Stimulated activated CD8-positive, alpha-beta memory T cell treated with anti-CD3 and anti-CD28 coated beads, Interleukin-12 subunit alpha, Interleukin-12 subunit beta, amount 100 ng/mL, for 24 hours (primary cell): Measurements from ENCODE around the gene TPRA1.

Source experiments
- DNase-seq: peaks from one replicate; pipeline ENCODE4 v3.0.0-alpha.2; 2020; ENCODE audit errors: extremely low read depth

TPRA1 gene

GRCh38 chr3:127590282-127590592 lies 296 bp downstream of the TPRA1 start:
- DNase-seq, result no peak

- no peak for DNase-seq
These were observed 792 bp downstream of the TPRA1 start for GRCh38 chr3:127589600-127590281.

GRCh38 chr3:127588806-127589577 lies 1.5 kb downstream of the TPRA1 start:
- DNase-seq, result no peak

DNA sequence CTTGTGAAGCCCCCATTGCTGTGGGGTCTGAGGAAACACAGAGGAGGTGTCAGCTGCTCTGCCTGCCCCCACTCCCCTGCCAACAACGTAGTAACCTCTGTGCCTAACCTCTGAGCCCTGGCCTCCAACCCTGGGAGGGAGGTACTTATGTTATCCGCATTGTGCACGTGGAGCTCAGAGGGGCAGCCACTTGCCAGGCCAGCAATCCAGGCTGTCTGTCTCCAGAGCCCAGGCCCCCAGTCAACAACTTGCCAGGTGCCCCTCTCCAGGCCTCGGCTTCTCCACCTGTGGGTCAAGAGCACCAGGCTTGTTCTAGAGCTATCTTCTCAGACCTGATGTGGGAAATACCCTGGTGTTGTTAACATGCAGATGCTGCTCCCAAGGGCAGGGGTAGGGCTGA lies 2.7 kb downstream of the TPRA1 start:
- no peak for DNase-seq

DNA sequence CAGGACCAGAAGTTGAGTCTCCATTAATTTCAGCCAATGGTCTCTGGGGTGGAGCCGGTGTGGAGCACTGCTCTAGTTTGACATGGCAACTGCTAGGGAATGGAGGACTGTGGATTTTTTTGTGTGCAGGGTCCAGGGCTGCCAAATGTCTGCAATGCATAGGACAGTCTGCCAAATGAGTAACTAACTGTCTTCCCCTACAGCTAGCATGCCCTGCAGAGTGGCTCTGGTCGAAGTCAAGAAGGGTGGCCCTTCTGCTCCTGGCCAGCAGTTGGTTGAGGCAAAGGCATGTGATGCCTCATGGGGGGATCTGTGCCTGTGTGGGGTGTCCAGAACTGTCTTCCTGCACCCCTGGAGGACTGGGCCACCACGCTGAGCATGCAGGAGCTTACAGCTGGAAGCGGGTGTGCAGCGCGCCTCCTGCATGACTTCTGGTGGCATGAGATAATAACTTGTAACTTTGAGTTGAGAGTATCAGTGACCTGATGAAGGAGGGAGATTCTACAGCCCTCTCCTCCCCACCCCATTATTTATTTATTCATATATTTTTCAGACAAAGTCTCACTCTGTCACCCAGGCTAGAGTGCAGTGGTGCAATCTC lies 4.6 kb downstream of the TPRA1 start:
- DNase-seq, result no peak

GRCh38 chr3:127585163-127585812 lies 5.2 kb downstream of the TPRA1 start:
- no peak for DNase-seq

- no peak for DNase-seq
These were observed 5.8 kb downstream of the TPRA1 start for GRCh38 chr3:127584734-127585133.

GRCh38 chr3:127580327-127581060 lies 10.0 kb downstream of the TPRA1 start:
- DNase-seq, result no peak

DNA sequence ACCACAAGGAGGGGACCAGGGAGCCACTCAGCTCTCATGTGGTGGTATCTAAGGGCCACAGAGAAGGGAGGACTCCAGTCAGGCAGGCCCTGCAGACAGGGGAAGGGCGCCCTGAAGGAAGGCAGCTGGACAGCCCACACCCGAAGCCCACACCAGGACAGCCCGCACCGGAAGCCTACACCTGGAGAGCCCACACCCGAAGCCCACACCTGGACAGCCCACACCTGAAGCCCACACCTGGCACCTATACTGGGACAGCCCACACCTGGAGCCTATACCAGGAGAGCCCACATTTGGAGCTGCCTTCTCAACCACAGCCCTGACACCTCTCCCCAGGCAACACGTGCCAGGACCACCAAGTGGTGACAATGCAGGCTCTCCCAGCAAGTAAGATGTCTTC lies 11.7 kb downstream of the TPRA1 start:
- no peak for DNase-seq

DNA sequence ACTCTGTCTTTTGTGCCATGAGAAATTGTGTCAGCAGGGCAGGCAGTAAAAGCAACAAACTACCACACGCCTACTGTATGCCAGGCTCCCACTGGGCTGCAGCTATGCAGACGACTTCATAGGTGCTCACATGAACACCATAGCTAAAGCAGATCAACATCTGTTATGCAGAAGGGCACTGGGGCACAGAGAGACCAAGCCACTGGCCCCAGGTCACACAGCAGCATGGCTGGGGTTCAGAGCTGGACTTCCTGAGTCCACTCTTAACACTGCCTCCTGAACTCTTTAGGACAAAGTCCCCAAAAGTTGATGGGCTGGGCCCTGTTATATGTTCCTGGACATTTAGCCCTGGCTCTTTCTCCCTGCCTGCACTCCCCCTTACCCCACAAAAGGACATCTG lies 12.4 kb downstream of the TPRA1 start:
- no peak for DNase-seq

GRCh38 chr3:127577448-127577847 lies 13.1 kb downstream of the TPRA1 start:
- DNase-seq, result no peak

DNA sequence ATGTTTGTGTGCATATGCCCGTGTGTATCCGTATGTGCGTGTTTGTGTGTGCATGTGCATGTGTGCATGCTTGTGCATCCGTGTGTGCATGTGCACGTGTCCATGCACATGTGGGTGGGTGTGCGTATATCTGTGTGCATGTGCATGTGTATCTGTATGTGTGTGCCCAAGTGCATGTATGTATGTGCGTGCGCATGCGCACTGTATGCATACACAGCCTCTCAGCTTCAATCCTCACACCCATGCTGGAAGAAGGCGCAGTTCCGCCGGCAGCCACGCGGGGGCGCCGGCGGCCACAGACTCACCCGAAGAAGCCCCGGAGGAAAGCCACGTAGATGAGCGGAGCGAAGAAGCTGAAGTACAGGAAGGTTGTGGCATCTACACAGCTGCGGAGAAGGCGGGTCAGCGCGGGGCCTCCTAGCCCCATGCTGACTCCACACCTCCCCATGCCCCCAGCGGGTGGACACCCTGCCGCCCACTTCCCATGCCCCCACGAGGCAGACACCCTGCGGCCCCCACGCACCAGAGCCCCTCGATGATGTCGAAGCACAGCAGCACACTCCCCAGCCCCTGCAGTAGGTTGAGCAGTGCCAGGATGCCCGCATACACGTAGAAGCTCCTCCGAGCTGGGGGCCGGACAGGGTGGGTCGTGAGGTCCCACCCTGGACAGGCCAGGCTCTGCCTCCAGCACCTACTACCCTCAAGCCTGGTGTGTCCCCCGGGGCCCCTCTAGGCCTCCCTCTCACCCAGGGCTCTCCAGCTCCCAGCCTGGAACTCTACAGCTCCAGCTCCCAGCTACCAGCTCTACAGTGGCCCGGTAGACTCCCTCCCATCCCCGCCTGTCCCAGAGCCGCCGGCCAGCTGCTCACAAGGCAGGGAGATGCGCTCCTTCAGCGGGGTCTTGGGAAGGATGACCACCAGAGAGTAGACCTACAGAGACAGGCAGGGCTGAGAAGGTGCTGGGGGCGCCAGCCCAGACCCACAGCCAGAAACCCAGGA lies 15.4 kb downstream of the TPRA1 start:
- peak; percentile 39 for DNase-seq

DNA sequence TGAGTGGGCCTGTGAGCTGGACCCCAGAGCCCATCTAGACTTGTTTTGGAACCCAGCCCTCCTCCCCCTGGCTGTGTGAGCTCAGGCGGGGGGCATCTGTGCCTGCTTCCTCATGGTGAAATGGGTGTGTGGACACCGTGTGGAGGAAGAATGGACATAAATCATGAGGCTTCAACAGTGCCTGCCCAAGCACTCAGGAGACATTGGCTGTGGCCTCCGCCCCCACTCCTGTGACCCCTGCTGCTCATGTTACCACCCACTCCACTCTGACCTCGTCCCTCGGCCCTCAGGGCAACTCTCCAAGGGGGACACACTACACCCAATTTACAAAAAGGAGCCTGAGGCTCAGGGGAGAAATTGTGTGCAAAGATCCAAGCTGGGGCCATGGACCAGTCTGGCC lies 16.6 kb downstream of the TPRA1 start:
- no peak for DNase-seq

DNA sequence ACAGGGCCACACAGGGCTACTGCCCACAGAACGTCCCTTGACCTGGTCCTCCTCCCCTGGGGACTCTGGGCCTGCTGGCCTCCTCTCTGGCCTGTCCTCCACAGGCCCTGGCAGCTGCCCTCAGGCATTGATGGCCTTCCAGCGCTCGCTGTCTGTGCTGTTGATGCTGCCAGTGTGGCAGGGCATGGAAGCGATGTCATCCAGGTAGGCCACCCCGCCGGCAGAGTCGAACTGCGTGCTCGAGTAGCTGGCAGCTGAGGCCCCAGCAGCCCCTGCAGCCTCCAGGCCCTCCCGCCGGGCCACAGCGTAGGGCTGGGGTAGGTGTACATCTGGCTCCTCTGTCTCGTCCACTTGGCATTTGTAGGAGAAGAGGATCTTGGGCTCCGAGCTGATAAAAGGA lies 17.1 kb downstream of the TPRA1 start:
- DNase-seq, result no peak

DNA sequence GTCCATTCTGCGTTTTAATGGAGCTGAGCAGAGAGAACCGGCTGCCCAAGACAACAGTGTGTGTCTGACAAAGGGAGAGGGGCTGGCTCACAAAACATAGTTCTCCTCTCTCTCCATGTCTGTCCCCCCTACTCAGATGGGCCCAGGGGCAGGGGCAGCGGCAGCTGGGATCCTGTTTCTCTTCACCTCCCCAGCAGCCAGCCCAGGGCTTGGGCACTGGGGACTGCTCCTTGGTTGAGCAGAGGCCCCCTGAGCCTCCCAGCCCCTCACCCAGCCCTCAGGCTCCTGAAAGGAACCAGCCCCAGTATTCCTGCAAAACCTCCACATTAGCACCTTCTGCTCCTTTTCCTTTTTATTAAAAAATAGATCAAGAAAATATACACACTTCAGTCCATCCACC lies 17.8 kb downstream of the TPRA1 start:
- no peak for DNase-seq

GRCh38 chr3:127572186-127572585 lies 18.3 kb downstream of the TPRA1 start:
- no peak for DNase-seq

GRCh38 chr3:127570520-127570919 lies 20.0 kb downstream of the TPRA1 start:
- no peak for DNase-seq

DNA sequence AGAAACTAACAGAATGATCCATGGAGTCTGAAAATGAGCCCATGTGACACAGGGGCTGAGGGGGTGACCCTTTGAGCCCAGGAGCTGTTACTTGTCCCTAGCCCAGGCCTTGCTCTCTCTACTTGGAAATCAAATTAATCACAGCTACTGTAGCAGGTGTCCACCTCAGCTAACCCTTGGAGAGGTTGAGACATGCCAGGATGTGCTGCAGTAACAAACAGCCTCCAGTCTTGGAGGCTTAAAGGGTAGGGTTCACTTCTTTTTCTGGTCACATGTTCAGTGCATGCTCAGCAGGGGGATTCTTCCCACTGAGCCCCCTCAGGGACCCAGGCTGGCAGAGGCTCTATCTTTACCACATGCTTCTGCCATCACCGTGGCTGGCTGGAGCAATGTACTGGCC lies 21.4 kb downstream of the TPRA1 start:
- no peak for DNase-seq

DNA sequence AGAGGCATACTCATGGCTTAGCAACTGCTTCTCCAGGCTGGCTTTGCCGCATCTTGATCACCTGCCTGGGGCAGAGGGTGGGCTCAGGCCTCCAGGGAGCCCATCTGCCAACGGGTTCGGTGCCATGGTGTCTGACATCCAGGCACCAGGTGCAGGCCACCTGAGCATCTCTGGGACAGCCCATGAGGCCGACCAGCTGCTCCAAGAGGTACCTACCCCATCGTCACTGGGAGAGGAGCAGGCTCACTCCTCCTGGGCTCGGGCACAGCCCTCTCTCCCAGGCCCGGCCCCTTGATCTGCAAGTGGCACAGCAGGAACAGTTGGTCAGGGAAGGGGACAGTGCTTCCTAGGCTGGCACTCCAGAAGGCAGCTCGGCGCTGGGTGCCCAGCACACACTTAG lies 21.9 kb downstream of the TPRA1 start:
- DNase-seq, result no peak

GRCh38 chr3:127566833-127567232 lies 23.7 kb downstream of the TPRA1 start:
- DNase-seq, result no peak

GRCh38 chr3:127565711-127566110 lies 24.8 kb downstream of the TPRA1 start:
- no peak for DNase-seq
